ENCODE measurements around the gene ULK4.

Gene ULK4

GRCh38 chr3:41581700-41582099 lies 380.2 kb downstream of the ULK4 start:
- TF ChIP-seq, protein P1, sequence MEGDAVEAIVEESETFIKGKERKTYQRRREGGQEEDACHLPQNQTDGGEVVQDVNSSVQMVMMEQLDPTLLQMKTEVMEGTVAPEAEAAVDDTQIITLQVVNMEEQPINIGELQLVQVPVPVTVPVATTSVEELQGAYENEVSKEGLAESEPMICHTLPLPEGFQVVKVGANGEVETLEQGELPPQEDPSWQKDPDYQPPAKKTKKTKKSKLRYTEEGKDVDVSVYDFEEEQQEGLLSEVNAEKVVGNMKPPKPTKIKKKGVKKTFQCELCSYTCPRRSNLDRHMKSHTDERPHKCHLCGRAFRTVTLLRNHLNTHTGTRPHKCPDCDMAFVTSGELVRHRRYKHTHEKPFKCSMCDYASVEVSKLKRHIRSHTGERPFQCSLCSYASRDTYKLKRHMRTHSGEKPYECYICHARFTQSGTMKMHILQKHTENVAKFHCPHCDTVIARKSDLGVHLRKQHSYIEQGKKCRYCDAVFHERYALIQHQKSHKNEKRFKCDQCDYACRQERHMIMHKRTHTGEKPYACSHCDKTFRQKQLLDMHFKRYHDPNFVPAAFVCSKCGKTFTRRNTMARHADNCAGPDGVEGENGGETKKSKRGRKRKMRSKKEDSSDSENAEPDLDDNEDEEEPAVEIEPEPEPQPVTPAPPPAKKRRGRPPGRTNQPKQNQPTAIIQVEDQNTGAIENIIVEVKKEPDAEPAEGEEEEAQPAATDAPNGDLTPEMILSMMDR (IDR thresholded peaks at IDR 0.05; ENCODE audit: extremely low read depth, missing control alignments), result no peak
- DNase-seq (ENCODE audit: low spot score), result peak; percentile 63

DNA sequence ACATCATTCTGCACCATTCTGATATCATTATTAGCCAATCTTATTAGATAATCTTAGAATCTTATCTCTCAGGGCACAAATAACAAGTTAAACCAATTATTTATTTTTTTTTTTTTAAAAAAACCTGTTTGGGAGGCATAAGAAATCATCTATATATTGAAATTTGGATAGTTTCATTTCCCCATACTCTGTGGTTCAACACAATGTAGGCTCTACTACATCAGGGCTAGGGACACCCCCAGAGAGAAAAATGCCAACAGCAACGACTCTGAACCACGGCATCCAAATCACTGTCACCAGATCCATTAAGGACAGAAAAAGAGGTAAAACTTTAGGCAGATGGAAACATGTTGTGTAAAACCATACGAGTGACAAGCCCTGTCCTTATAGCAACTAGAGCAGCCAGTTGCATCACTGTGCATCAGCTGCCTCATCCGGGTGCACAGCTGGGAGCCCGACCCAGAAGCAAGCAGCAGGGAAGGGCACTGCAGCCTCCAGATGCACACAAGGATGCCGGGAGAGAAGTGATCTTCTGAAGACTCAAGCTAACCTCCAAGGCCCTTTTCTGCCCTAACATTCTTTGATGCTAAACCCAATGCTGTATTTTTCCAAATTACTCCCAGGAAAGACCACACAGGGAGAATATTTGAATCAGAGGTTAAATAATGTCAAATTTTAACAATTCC lies 381.5 kb downstream of the ULK4 start:
- peak; percentile 17 for DNase-seq (ENCODE audit: low spot score)
- TF ChIP-seq, protein P1 (IDR thresholded peaks at IDR 0.05; ENCODE audit: extremely low read depth, missing control alignments), result no peak

DNA sequence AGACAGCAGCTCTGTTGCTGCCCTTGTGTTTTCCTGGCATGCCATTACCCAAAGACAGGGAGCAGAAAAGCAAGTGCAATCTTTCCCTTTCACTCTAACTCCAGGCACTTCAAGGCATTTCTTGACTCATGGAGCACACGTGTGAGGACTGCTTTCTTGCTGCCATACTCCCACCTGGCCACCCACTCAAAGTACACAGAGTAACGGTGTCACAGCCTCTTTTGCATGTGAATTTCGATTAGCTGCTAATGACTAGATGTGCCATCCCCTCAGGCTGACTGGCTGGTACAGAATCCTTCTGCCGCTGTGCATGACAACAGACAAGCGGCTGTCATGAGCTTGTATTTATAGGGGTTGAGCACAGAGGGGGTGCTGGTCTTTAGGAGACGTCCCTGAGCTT lies 382.0 kb downstream of the ULK4 start:
- DNase-seq (ENCODE audit: low spot score), result no peak
- TF ChIP-seq, protein P1 (IDR thresholded peaks at IDR 0.05; ENCODE audit: extremely low read depth, missing control alignments), result no peak

DNA sequence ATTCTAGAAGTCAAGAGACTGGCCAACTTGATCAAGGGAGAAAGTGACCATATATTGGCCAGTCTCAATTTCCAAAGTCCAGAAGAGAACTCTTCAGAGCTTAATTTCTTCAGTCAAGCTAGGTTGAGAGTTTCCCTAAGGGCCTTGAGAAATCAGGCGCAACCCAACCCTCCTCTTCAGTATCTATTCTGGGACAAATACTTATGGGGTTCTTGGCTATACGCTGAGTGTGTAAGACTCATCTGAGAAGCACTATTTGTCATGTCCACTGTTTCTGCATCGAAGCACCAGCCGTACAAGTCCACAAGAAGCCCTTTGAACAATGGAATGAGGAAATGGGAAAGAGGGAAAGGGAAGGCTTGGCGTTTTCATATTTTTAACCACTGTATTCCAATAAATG lies 383.1 kb downstream of the ULK4 start:
- TF ChIP-seq, protein P1 (IDR thresholded peaks at IDR 0.05; ENCODE audit: extremely low read depth, missing control alignments), result no peak
- DNase-seq (ENCODE audit: low spot score), result no peak

DNA sequence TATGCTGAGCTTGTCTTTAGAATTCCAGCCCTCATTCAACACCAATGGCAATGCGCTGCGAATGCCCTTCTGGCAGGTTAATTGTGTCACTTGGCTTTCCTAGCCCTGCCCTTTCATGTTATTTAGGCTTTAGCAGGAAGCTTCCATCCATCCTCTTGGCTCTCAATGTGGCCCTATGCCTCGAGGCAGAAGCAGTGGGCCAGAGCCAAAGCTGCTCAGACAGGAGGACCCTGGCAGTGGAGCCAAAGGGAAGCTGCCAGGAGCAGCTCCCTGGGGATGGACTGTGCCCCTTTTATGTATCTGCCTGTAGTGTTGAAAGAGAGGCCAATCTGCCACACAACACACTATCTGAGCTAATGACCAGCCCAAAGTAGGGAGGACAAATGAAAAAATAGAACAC lies 386.2 kb downstream of the ULK4 start:
- DNase-seq (ENCODE audit: low spot score), result no peak
- TF ChIP-seq, protein P1 (IDR thresholded peaks at IDR 0.05; ENCODE audit: extremely low read depth, missing control alignments), result no peak

GRCh38 chr3:41574900-41575299 lies 387.0 kb downstream of the ULK4 start:
- DNase-seq (ENCODE audit: low spot score), result no peak
- TF ChIP-seq, protein P1 (IDR thresholded peaks at IDR 0.05; ENCODE audit: extremely low read depth, missing control alignments), result no peak

DNA sequence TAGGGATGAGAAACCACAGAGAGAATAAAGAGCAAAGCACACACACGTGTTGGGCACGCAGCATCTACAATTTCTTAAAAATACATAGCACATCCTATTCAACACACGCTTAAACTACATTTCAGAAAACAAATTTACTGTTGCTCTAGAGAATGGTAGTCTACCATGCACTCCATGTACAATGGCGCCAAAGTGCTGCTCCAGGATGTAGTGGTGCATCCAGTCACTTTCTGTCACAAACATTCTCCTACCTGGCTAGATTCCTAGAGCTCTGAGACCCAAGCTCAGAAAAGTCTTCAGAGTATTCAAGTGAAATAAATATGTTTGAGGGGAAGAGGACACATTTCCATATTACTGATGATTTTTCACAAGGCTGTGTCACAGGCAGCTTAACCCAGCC lies 388.3 kb downstream of the ULK4 start:
- TF ChIP-seq, protein P1 (IDR thresholded peaks at IDR 0.05; ENCODE audit: extremely low read depth, missing control alignments), result no peak
- DNase-seq (ENCODE audit: low spot score), result no peak

Measured in GM20000 (cell line).